SK-N-SH (cell line): Measurements from ENCODE around the gene TSGA10. TPM values are rescaled to one million over a fixed set of nuclear protein-coding genes. Genes with fewer than 3 reads are reported as not detected.

Experiments
- CTCF ChIA-PET: fragments of 300-600, 350-600 bp; formaldehyde crosslinking; extraction: SDS; loops from one replicate; lab custom pipeline; 2021; lab: Yijun Ruan, JAX
- POLR2A ChIA-PET: fragments of 350-600 bp; sonication (Branson Sonifier 250); formaldehyde crosslinking; extraction: SDS; loops from one replicate; lab custom pipeline; 2020; ENCODE audit warnings: antibody characterized with exemption, inconsistent platforms; lab: Yijun Ruan, JAX
- DNase-seq: peaks from one replicate; pipeline ENCODE4 v3.0.0; 2012
- H2AFZ ChIP-seq: fragments of 200-600 bp; sonication (generic); 2 replicates; pipeline ENCODE4 v1.8.1; 2016; ENCODE audit warnings: antibody characterized with exemption, mild to moderate bottlenecking, low read depth
- H3F3A ChIP-seq: fragments of 200-600 bp; sonication (generic); replicated peaks from 2 replicates; pipeline ENCODE3; 2016; ENCODE audit warnings: antibody characterized with exemption, mild to moderate bottlenecking; ENCODE audit not compliant: insufficient read depth
- H3K27ac ChIP-seq, 2 experiments: fragments of 200-500 bp in 1 of 2; fragments of 200-600 bp in 1 of 2; sonication (Bioruptor generic) in 1 of 2; sonication (generic), shearing (Covaris generic) in 1 of 2; 2 replicates each; pipeline versions ENCODE4 v1.5.1 to v1.6.1; 2014 to 2016; ENCODE audit warnings: low read depth in 2 of 2, inconsistent platforms in 1 of 2, low read length in 1 of 2, mild to moderate bottlenecking in 1 of 2, mixed read lengths in 1 of 2
- H3K27me3 ChIP-seq: fragments of 200-600 bp; sonication (generic), shearing (Covaris generic); 2 replicates; pipeline ENCODE4 v1.6.1; 2016; ENCODE audit warnings: mixed run types; ENCODE audit not compliant: insufficient read depth
- H3K36me3 ChIP-seq, 2 experiments: fragments of 200-500 bp in 1 of 2; fragments of 200-600 bp in 1 of 2; sonication (Bioruptor generic) in 1 of 2; sonication (generic) in 1 of 2; replicated peaks in 1 of 2; 2 replicates each; pipeline versions ENCODE3 to v1.5.1; 2014 to 2016; ENCODE audit warnings: low read length in 1 of 2, mild to moderate bottlenecking in 1 of 2; ENCODE audit not compliant: insufficient read depth in 2 of 2, control insufficient read depth in 1 of 2
- H3K4me1 ChIP-seq, 2 experiments: fragments of 200-500 bp in 1 of 2; fragments of 200-600 bp in 1 of 2; sonication (Bioruptor generic) in 1 of 2; sonication (generic), shearing (Covaris generic) in 1 of 2; 2 replicates each; pipeline versions ENCODE4 v1.5.1 to v1.6.1; 2014 to 2016; ENCODE audit warnings: low read depth in 1 of 2, low read length in 1 of 2, mixed run types in 1 of 2; ENCODE audit not compliant: insufficient read depth in 2 of 2, control insufficient read depth in 1 of 2
- H3K4me2 ChIP-seq: fragments of 200-600 bp; sonication (generic), shearing (Covaris generic); 2 replicates; pipeline ENCODE4 v1.6.1; 2017; ENCODE audit warnings: mixed run types
- H3K4me3 ChIP-seq, 2 experiments: fragments of 200-500 bp in 1 of 2; fragments of 200-600 bp in 1 of 2; sonication (Bioruptor generic) in 1 of 2; sonication (generic), shearing (Covaris generic) in 1 of 2; 2 replicates each; pipeline versions ENCODE4 v1.5.1 to v1.8.1; 2014 to 2016; ENCODE audit warnings: low read depth in 2 of 2, inconsistent platforms in 1 of 2, low read length in 1 of 2, mild to moderate bottlenecking in 1 of 2, mixed read lengths in 1 of 2, moderate library complexity in 1 of 2
- H3K79me2 ChIP-seq: fragments of 200-600 bp; sonication (generic); 2 replicates; pipeline ENCODE4 v1.8.1; 2017; ENCODE audit warnings: mild to moderate bottlenecking; ENCODE audit not compliant: insufficient read depth
- H3K9ac ChIP-seq: fragments of 200-600 bp; sonication (generic); 2 replicates; pipeline ENCODE4 v1.6.1; 2017; ENCODE audit warnings: mixed run types
- H3K9me2 ChIP-seq: fragments of 200-600 bp; sonication (generic); 2 replicates; pipeline ENCODE4 v1.6.1; 2017; ENCODE audit warnings: mixed run types
- H3K9me3 ChIP-seq: fragments of 200-600 bp; sonication (generic); 2 replicates; pipeline ENCODE4 v1.6.1; 2017; ENCODE audit warnings: mixed run types, mild to moderate bottlenecking, moderate library complexity
- H4K20me1 ChIP-seq: fragments of 200-600 bp; sonication (generic); 2 replicates; pipeline ENCODE4 v1.6.1; 2017; ENCODE audit warnings: mild to moderate bottlenecking, mixed run types; ENCODE audit not compliant: insufficient read depth
- CTCF ChIP-seq: fragments of 200-600 bp; sonication (generic); IDR thresholded peaks from 2 replicates; pipeline ENCODE4 v1.6.1; 2017; ENCODE audit warnings: antibody characterized with exemption, mild to moderate bottlenecking, moderate library complexity
- ELF1 ChIP-seq: IDR thresholded peaks from 2 replicates; pipeline ENCODE4 v1.4.0; 2012
- EP300 ChIP-seq, 2 experiments: IDR thresholded peaks; 2 replicates each; pipeline versions ENCODE4 v1.4.0 to v1.6.1; 2012; ENCODE audit warnings: borderline replicate concordance in 1 of 2, low read depth in 1 of 2, low read length in 1 of 2
- EZH2phosphoT487 ChIP-seq: fragments of 200-600 bp; sonication (generic); IDR thresholded peaks from 2 replicates; pipeline ENCODE4 v1.6.1; 2017; ENCODE audit warnings: low read depth, mixed run types, mild to moderate bottlenecking, antibody characterized with exemption, moderate library complexity, borderline replicate concordance
- FOXJ3 ChIP-seq: sonication (generic); formaldehyde crosslinking; IDR thresholded peaks from 2 replicates; pipeline ENCODE4 v1.5.1; 2020; ENCODE audit warnings: mild to moderate bottlenecking, missing genetic modification reagents
- IRF3 ChIP-seq: fragments of 150-350 bp; IDR thresholded peaks from 2 replicates; pipeline ENCODE4 v1.6.1; 2016; ENCODE audit warnings: mild to moderate bottlenecking, low read depth, low read length
- RAD21 ChIP-seq: IDR thresholded peaks from 2 replicates; pipeline ENCODE4 v1.6.1; 2012; ENCODE audit warnings: mild to moderate bottlenecking, low read length
- RXRA ChIP-seq: IDR thresholded peaks from 2 replicates; pipeline ENCODE4 v1.4.0; 2012; ENCODE audit warnings: low read depth, mild to moderate bottlenecking, borderline replicate concordance
- TAF1 ChIP-seq: IDR thresholded peaks from 2 replicates; pipeline ENCODE4 v1.6.1; 2012; ENCODE audit warnings: low read depth, mild to moderate bottlenecking, low read length, moderate library complexity, borderline replicate concordance
- USF2 ChIP-seq: fragments of 150-350 bp; IDR thresholded peaks from 2 replicates; pipeline ENCODE4 v1.6.1; 2017; ENCODE audit warnings: antibody characterized with exemption, low read length, low read depth, borderline replicate concordance
- WGBS: methylation state at CpG from one replicate; pipeline ENCODE4 v1.1.6; 2017; ENCODE audit warnings: low lambda C conversion rate; 5-methylcytosine and 5-hydroxymethylcytosine counted together
- polyA plus RNA-seq, 3 experiments: library from polyadenylated mRNA; depleted of rRNA; stranded (reverse); fragments of >200 nt; gene quantifications; 2 replicates each; pipeline ENCODE4 v1.2.3, GENCODE V29; 2012

Gene TSGA10
- polyA plus RNA-seq, 1 of the 3 experiments (the other 2 are of a cell fraction), result 1.8 TPM

- H3F3A ChIP-seq, result no peaks in the 10 kb centered on the region
- no peak overlapping the region for H3K4me2 ChIP-seq
- H4K20me1 ChIP-seq, result no peaks in the 10 kb centered on the region
- CTCF ChIA-PET, result no interaction called here
- no peaks in the 10 kb centered on the region for H3K9me2 ChIP-seq
- H2AFZ ChIP-seq, result no peak overlapping the region
- H3K27ac ChIP-seq, result no peak overlapping the region
- H3K4me3 ChIP-seq, result no peak overlapping the region
- no peaks in the 10 kb centered on the region for H3K79me2 ChIP-seq
- POLR2A ChIA-PET, result no interaction called here
- DNase-seq, result no peak
- no peak for TF ChIP-seq EP300 (IDR thresholded peaks at IDR 0.05; ENCODE audit: borderline replicate concordance in 1 of 2, low read depth in 1 of 2, low read length in 1 of 2)
- peak; percentile 49 for TF ChIP-seq RAD21
- peak; percentile 59 for TF ChIP-seq CTCF
- H3K9ac ChIP-seq, result no peak overlapping the region
- H3K27me3 ChIP-seq, result no peaks in the 10 kb centered on the region; the same call in 1 of the 2 replicates
- H3K9me3 ChIP-seq, result no peaks in the 10 kb centered on the region
- 49% methylated on average over 2 of the region's 2 CpGs for WGBS
- no peaks in the 10 kb centered on the region for H3K4me1 ChIP-seq
- H3K36me3 ChIP-seq, result no peaks in the 10 kb centered on the region
Measured at GRCh38 chr2:99085421-99085820, 69.3 kb downstream of the TSGA10 start.

GRCh38 chr2:99084256-99084655 lies 70.5 kb downstream of the TSGA10 start:
- Histone ChIP-seq H3K9me3 (no peaks in the 10 kb centered on the region), H3K9me2 (no peaks in the 10 kb centered on the region), H3K4me2 (no peak overlapping the region), H3K4me3 (no peak overlapping the region), H4K20me1 (no peaks in the 10 kb centered on the region), H3K4me1 (no peaks in the 10 kb centered on the region), H3K27ac (no peak overlapping the region), H2AFZ (no peak overlapping the region), H3K36me3 (no peaks in the 10 kb centered on the region), H3K9ac (no peak overlapping the region), H3K79me2 (no peaks in the 10 kb centered on the region), H3F3A (no peaks in the 10 kb centered on the region), H3K27me3 (no peaks in the 10 kb centered on the region; the same call in 1 of the 2 replicates)
- TF ChIP-seq USF2 (no peak), TAF1 (no peak), FOXJ3 (no peak), ELF1 (no peak), RXRA (no peak), EZH2phosphoT487 (no peak)
- CTCF ChIA-PET, result no interaction called here
- DNase-seq, result no peak
- POLR2A ChIA-PET, result no interaction called here
- WGBS, result 34% methylated on average over 4 of the region's 4 CpGs

- no peak for DNase-seq
- Histone ChIP-seq H3K27me3 (no peaks in the 10 kb centered on the region; the same call in 1 of the 2 replicates), H3F3A (no peaks in the 10 kb centered on the region), H4K20me1 (no peaks in the 10 kb centered on the region), H3K36me3 (no peaks in the 10 kb centered on the region), H3K79me2 (no peaks in the 10 kb centered on the region), H3K9me2 (no peaks in the 10 kb centered on the region), H3K9me3 (no peaks in the 10 kb centered on the region), H2AFZ (no peak overlapping the region), H3K4me3 (no peak overlapping the region), H3K4me2 (no peak overlapping the region), H3K27ac (no peak overlapping the region), H3K9ac (no peak overlapping the region), H3K4me1 (no peaks in the 10 kb centered on the region)
- CTCF ChIA-PET, result no interaction called here
- WGBS, result 62% methylated on average over 4 of the region's 4 CpGs
- no peak for TF ChIP-seq IRF3
- POLR2A ChIA-PET, result no interaction called here
Measured at GRCh38 chr2:99081891-99082290, 72.9 kb downstream of the TSGA10 start.
